ENCODE data around the gene SH3BP4. TPM values are rescaled to one million over a fixed set of nuclear protein-coding genes. Genes with fewer than 3 reads are reported as not detected.

Gene SH3BP4
- total RNA-seq, 1 donor from 2014 or later, result 45.7 TPM

GRCh38 chr2:235044501-235045271 lies 92.9 kb downstream of the SH3BP4 start:
- no peaks in the 10 kb centered on the region for H3K9me3 Mint-ChIP-seq (ENCODE audit: low read depth)
- no peak overlapping the region for H3K4me3 Mint-ChIP-seq (ENCODE audit: low read depth)
- H3K4me1 Mint-ChIP-seq (ENCODE audit: low read depth), result peaks cover 1% of the 10 kb centered on the region
- no peaks in the 10 kb centered on the region for H3K27me3 Mint-ChIP-seq
- no peak for DNase-seq (ENCODE audit: low spot score, unreplicated experiment)
- peaks cover 46% of the 10 kb centered on the region for H3K36me3 Mint-ChIP-seq (ENCODE audit: insufficient read depth)
- TF ChIP-seq CTCF (IDR thresholded peaks at IDR 0.05; ENCODE audit: unreplicated experiment), result no peak
- H3K27ac Mint-ChIP-seq, result no peak overlapping the region

GRCh38 chr2:235045336-235045972 lies 93.6 kb downstream of the SH3BP4 start:
- DNase-seq (ENCODE audit: low spot score, unreplicated experiment), result no peak
- no peak overlapping the region for H3K4me3 Mint-ChIP-seq (ENCODE audit: low read depth)
- peak overlapping the region; percentile 49 for H3K27ac Mint-ChIP-seq
- H3K9me3 Mint-ChIP-seq (ENCODE audit: low read depth), result no peaks in the 10 kb centered on the region
- no peak for TF ChIP-seq CTCF (IDR thresholded peaks at IDR 0.05; ENCODE audit: unreplicated experiment)
- peaks cover 1% of the 10 kb centered on the region for H3K4me1 Mint-ChIP-seq (ENCODE audit: low read depth)
- H3K36me3 Mint-ChIP-seq (ENCODE audit: insufficient read depth), result peaks cover 46% of the 10 kb centered on the region
- H3K27me3 Mint-ChIP-seq, result no peaks in the 10 kb centered on the region

GRCh38 chr2:235045973-235046343 lies 94.1 kb downstream of the SH3BP4 start:
- peaks cover 1% of the 10 kb centered on the region for H3K4me1 Mint-ChIP-seq (ENCODE audit: low read depth)
- peaks cover 43% of the 10 kb centered on the region for H3K36me3 Mint-ChIP-seq (ENCODE audit: insufficient read depth)
- H3K27me3 Mint-ChIP-seq, result no peaks in the 10 kb centered on the region
- H3K9me3 Mint-ChIP-seq (ENCODE audit: low read depth), result no peaks in the 10 kb centered on the region
- DNase-seq (ENCODE audit: low spot score, unreplicated experiment), result no peak
- no peak overlapping the region for H3K4me3 Mint-ChIP-seq (ENCODE audit: low read depth)
- peak overlapping the region; percentile 69 for H3K27ac Mint-ChIP-seq
- TF ChIP-seq CTCF (IDR thresholded peaks at IDR 0.05; ENCODE audit: unreplicated experiment), result no peak

GRCh38 chr2:235046589-235046988 lies 94.8 kb downstream of the SH3BP4 start:
- Mint-ChIP-seq H3K27me3 (no peaks in the 10 kb centered on the region), H3K4me3 (ENCODE audit: low read depth) (no peak overlapping the region), H3K27ac (no peak overlapping the region), H3K4me1 (ENCODE audit: low read depth) (peaks cover 2% of the 10 kb centered on the region), H3K36me3 (ENCODE audit: insufficient read depth) (peaks cover 41% of the 10 kb centered on the region), H3K9me3 (ENCODE audit: low read depth) (no peaks in the 10 kb centered on the region)
- DNase-seq (ENCODE audit: low spot score, unreplicated experiment), result no peak
- no peak for TF ChIP-seq CTCF (IDR thresholded peaks at IDR 0.05; ENCODE audit: unreplicated experiment)

- H3K27me3 Mint-ChIP-seq, result no peaks in the 10 kb centered on the region
- H3K36me3 Mint-ChIP-seq (ENCODE audit: insufficient read depth), result peaks cover 41% of the 10 kb centered on the region
- H3K27ac Mint-ChIP-seq, result peak overlapping the region; percentile 68
- no peak for DNase-seq (ENCODE audit: low spot score, unreplicated experiment)
- peaks cover 3% of the 10 kb centered on the region for H3K4me1 Mint-ChIP-seq (ENCODE audit: low read depth)
- H3K4me3 Mint-ChIP-seq (ENCODE audit: low read depth), result no peak overlapping the region
- no peak for TF ChIP-seq CTCF (IDR thresholded peaks at IDR 0.05; ENCODE audit: unreplicated experiment)
- H3K9me3 Mint-ChIP-seq (ENCODE audit: low read depth), result no peaks in the 10 kb centered on the region
Observed at GRCh38 chr2:235047171-235048160, 95.6 kb downstream of the SH3BP4 start.

All from progenitor cell of endocrine pancreas (in vitro differentiated cells).